Measurements from ENCODE around the gene TAF4. TPM values are rescaled to one million over a fixed set of nuclear protein-coding genes. Genes with fewer than 3 reads are reported as not detected.

Gene TAF4
- total RNA-seq, 4 donors from 2014 or later: 18.0 to 31.8 (median 25.8) TPM

DNA sequence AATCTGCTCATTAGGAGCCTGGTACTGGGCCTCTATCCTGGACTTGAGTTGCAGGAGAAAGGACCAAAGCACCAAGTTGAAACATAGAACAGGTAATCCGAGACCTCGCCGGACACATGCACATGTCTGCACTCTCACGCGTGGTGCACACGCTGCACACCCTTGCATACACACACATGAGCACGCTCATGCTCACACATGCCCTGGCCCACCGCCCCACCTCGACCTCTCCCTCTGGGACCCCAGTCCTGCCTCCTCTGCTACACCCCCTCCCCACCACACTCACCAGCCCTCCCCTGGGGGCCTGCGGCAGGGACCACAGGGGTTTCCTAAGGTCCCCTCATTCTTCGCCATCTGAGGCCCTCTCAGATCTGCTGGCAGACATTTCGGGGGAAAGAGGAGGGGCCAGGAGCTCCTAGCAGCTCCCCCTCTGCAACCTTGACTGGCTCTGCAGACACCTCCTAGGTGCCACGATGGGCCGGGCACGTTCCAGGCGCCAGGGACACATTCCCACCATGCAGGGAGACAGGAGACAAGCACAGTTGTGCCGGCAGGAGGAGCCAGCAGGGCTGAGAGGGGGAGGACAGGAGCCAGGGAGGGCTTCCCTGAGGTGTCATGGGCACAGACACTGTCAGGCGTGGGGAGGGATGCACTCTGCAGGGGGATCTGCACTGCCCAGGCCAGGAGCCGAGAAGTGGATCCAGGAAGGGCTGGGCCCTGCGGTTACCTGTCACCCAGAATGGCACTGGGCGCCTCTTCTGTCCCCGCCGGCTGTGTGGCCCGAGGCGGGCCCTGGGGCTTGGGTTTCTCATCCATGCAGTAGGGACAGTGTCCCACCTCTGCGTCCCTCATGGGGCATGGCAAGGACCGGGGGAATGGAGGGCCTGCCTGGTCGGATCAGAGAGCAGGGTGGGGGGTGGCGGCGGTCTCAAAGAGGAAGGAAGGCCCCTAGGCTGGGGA is 31.0 kb upstream of the TAF4 start:
- Histone ChIP-seq H3K36me3 (no peaks in the 10 kb centered on the region), H3K27me3 (peaks cover 28% of the 10 kb centered on the region), H3K9me3 (peaks cover 4% of the 10 kb centered on the region), H3K4me1 (no peaks in the 10 kb centered on the region), H3K4me3 (no peak overlapping the region), H3K27ac (no peak overlapping the region)
- whole genome bisulfite sequencing: 89% methylated on average over 22 of the region's 30 CpGs
- DNase-seq (ENCODE audit: low spot score in 2 of 2): no peak
- no peak for TF ChIP-seq POLR2AphosphoS5 (IDR thresholded peaks at IDR 0.05)
- TF ChIP-seq, protein P1, sequence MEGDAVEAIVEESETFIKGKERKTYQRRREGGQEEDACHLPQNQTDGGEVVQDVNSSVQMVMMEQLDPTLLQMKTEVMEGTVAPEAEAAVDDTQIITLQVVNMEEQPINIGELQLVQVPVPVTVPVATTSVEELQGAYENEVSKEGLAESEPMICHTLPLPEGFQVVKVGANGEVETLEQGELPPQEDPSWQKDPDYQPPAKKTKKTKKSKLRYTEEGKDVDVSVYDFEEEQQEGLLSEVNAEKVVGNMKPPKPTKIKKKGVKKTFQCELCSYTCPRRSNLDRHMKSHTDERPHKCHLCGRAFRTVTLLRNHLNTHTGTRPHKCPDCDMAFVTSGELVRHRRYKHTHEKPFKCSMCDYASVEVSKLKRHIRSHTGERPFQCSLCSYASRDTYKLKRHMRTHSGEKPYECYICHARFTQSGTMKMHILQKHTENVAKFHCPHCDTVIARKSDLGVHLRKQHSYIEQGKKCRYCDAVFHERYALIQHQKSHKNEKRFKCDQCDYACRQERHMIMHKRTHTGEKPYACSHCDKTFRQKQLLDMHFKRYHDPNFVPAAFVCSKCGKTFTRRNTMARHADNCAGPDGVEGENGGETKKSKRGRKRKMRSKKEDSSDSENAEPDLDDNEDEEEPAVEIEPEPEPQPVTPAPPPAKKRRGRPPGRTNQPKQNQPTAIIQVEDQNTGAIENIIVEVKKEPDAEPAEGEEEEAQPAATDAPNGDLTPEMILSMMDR (IDR thresholded peaks at IDR 0.05): no peak
- TF ChIP-seq POLR2A (IDR thresholded peaks at IDR 0.05): no peak
- no peak for TF ChIP-seq EP300 (IDR thresholded peaks at IDR 0.05)

- WGBS: 48% methylated on average over 3 of the region's 3 CpGs
Measured at GRCh38 chr20:62089393-62089792, 23.7 kb upstream of the TAF4 start.

GRCh38 chr20:62088258-62089127 is 22.8 kb upstream of the TAF4 start:
- no peak for TF ChIP-seq POLR2AphosphoS5 (IDR thresholded peaks at IDR 0.05)
- TF ChIP-seq EP300 (IDR thresholded peaks at IDR 0.05): no peak
- TF ChIP-seq POLR2A (IDR thresholded peaks at IDR 0.05): no peak
- TF ChIP-seq, protein P1 (IDR thresholded peaks at IDR 0.05): no peak
- DNase-seq (ENCODE audit: low spot score in 2 of 2): no peak
- Histone ChIP-seq H3K4me1 (no peaks in the 10 kb centered on the region), H3K4me3 (no peak overlapping the region), H3K27me3 (peaks cover 39% of the 10 kb centered on the region), H3K36me3 (no peaks in the 10 kb centered on the region), H3K27ac (no peak overlapping the region), H3K9me3 (no peaks in the 10 kb centered on the region)
- 58% methylated on average over 14 of the region's 15 CpGs for WGBS

More at GRCh38 chr20:62089393-62089792, 23.7 kb upstream of the TAF4 start:
- Histone ChIP-seq H3K9me3 (no peaks in the 10 kb centered on the region), H3K27ac (no peak overlapping the region), H3K4me1 (no peaks in the 10 kb centered on the region), H3K4me3 (no peak overlapping the region), H3K27me3 (peaks cover 40% of the 10 kb centered on the region), H3K36me3 (no peaks in the 10 kb centered on the region)
- no peak for DNase-seq (ENCODE audit: low spot score in 2 of 2)
- TF ChIP-seq POLR2AphosphoS5 (IDR thresholded peaks at IDR 0.05) (no peak), EP300 (IDR thresholded peaks at IDR 0.05) (no peak), POLR2A (IDR thresholded peaks at IDR 0.05) (no peak)
- TF ChIP-seq, protein P1 (IDR thresholded peaks at IDR 0.05): no peak

- Histone ChIP-seq H3K4me1 (no peaks in the 10 kb centered on the region), H3K36me3 (no peaks in the 10 kb centered on the region), H3K9me3 (no peaks in the 10 kb centered on the region), H3K27me3 (peaks cover 41% of the 10 kb centered on the region), H3K4me3 (no peak overlapping the region), H3K27ac (no peak overlapping the region)
- no peak for DNase-seq (ENCODE audit: low spot score in 2 of 2)
- TF ChIP-seq, protein P1 (IDR thresholded peaks at IDR 0.05): no peak
- TF ChIP-seq POLR2AphosphoS5 (IDR thresholded peaks at IDR 0.05) (no peak), EP300 (IDR thresholded peaks at IDR 0.05) (no peak), POLR2A (IDR thresholded peaks at IDR 0.05) (no peak)
- 89% methylated on average over 17 of the region's 17 CpGs for WGBS
Measured at GRCh38 chr20:62087632-62088031, 22.0 kb upstream of the TAF4 start.
